Activated naive CD8-positive, alpha-beta T cell treated with anti-CD3 and anti-CD28 coated beads, Interleukin-2, amount 50 U/mL, for 24 hours (primary cell): Measurements from ENCODE around the gene NOL11.
"Not testable (repeated sequence)": the region's sequence is repeated elsewhere in the genome, so short reads cannot be mapped to it uniquely, and the experiment has no call there.

ENCODE experiments used
- ATAC-seq: fragments of 150-1000 bp; cut with Tn5 transposase; one replicate; pipeline ENCODE4 v1.10.0; 2021
- DNase-seq: peaks from one replicate; pipeline ENCODE4 v3.0.0; 2021
- H3K27ac Mint-ChIP-seq: one replicate; pipeline ENCODE4 v1.8.0; 2021; ENCODE audit warnings: mild to moderate bottlenecking, mixed read lengths
- H3K27me3 Mint-ChIP-seq: one replicate; pipeline ENCODE4 v1.8.0; 2021; ENCODE audit warnings: mixed read lengths
- H3K36me3 Mint-ChIP-seq: one replicate; pipeline ENCODE4 v1.8.0; 2021; ENCODE audit warnings: low read depth, mixed read lengths
- H3K4me1 Mint-ChIP-seq: one replicate; pipeline ENCODE4 v1.8.0; 2021; ENCODE audit warnings: mixed read lengths
- H3K4me3 Mint-ChIP-seq: one replicate; pipeline ENCODE4 v1.8.0; 2021; ENCODE audit warnings: mild to moderate bottlenecking, moderate library complexity, mixed read lengths
- H3K9me3 Mint-ChIP-seq: one replicate; pipeline ENCODE4 v1.8.0; 2021; ENCODE audit warnings: mixed read lengths

The NOL11 gene

DNA sequence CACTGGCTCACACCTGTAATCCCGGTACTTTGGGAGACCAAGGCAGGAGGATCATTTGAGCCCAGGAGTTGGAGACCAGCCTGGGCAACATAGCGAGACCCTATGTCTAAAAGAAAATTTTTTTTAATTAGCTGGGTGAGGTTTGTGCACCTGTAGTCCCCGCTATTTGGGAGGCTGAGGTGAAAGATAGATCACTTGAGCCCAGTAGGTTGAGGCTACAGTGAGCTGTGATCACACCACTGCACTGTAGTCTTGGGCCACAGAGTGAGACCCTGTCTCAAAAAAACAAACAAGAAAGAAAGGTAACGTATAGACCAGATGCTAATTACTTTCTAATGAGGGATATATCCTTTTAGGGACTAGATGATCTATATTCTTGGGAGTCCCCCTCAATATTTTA lies 8.1 kb downstream of the NOL11 start:
- DNase-seq (no peak), ATAC-seq (no peak)
- H3K9me3 Mint-ChIP-seq, result no peaks in the 10 kb centered on the region
- H3K36me3 Mint-ChIP-seq, result peaks cover 68% of the 10 kb centered on the region
- H3K4me3 Mint-ChIP-seq, result no peak overlapping the region
- no peaks in the 10 kb centered on the region for H3K27me3 Mint-ChIP-seq
- H3K4me1 Mint-ChIP-seq, result peaks cover 24% of the 10 kb centered on the region
- no peak overlapping the region for H3K27ac Mint-ChIP-seq

DNA sequence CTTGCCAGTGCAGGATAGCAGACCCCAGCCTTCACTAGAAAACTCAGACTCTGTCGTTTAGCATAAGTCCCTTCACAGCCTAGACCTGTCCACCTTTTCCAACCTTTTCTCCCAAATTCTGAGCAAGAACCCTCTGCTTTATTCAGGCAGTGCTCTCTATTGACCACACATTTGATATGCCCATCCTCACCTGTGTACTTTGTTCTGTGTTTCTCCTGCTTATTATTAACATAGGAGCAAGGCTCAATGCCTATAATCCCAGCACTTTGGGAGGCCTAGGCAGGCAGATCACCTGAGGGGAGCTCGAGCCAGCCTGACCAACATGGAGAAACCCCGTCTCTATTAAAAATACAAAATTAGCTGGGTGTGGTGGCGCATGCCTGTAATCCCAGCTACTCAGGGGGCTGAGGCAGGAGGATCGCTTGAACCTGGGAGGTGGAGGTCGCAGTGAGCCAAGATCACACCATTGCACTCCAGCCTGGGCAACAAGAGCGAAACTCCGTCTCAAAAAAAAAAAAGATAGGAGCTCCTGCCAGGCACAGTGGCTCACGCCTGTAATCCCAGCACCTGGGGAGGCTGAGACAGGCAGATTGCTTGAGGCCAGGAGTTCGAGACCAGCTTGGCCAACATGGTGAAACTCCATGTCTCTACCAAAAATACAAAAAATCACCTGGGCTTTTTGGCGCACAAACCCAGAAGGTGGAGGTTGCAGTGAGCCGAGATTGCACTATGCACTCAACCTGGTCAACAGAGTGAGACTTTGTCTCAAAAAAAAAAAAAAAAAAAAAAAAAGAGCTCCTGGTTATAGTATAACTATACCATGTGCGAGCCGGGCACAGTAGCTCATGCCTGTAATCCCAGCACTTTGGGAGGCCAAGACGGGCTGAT lies 9.7 kb downstream of the NOL11 start:
- not testable (repeated sequence) for H3K27ac Mint-ChIP-seq, H3K4me3 Mint-ChIP-seq, H3K27me3 Mint-ChIP-seq, ATAC-seq, H3K9me3 Mint-ChIP-seq, DNase-seq
- peaks cover 21% of the 10 kb centered on the region for H3K4me1 Mint-ChIP-seq
- peaks cover 63% of the 10 kb centered on the region for H3K36me3 Mint-ChIP-seq

DNA sequence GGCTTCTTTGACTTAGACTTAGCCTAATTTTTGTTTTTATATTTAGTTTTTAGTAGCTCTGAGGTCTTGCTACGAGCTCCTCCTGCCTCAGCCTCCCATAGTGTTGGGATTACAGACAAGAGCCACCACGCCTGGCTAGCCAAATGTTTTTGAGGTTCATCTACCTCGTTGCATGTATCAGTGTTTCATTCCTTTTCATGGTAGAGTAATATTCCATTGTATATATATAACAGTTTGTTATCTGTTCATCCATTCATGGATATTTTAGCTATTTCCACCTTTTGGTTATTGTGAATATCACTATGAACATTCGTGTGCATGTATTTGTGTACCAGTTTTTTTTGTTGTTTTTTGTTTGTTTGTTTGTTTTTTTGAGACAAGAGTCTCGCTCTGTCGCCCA lies 12.2 kb downstream of the NOL11 start:
- ATAC-seq, result no peak
- Mint-ChIP-seq H3K4me3 (no peak overlapping the region), H3K27me3 (no peaks in the 10 kb centered on the region), H3K9me3 (no peaks in the 10 kb centered on the region), H3K36me3 (peaks cover 68% of the 10 kb centered on the region), H3K4me1 (peaks cover 32% of the 10 kb centered on the region), H3K27ac (no peak overlapping the region)
- DNase-seq, result no peak

- Mint-ChIP-seq H3K27ac (no peak overlapping the region), H3K4me1 (peaks cover 29% of the 10 kb centered on the region), H3K27me3 (no peaks in the 10 kb centered on the region), H3K4me3 (no peak overlapping the region), H3K9me3 (no peaks in the 10 kb centered on the region), H3K36me3 (peaks cover 64% of the 10 kb centered on the region)
- DNase-seq (no peak), ATAC-seq (no peak)
Observed at GRCh38 chr17:67730731-67731130, 13.0 kb downstream of the NOL11 start.

DNA sequence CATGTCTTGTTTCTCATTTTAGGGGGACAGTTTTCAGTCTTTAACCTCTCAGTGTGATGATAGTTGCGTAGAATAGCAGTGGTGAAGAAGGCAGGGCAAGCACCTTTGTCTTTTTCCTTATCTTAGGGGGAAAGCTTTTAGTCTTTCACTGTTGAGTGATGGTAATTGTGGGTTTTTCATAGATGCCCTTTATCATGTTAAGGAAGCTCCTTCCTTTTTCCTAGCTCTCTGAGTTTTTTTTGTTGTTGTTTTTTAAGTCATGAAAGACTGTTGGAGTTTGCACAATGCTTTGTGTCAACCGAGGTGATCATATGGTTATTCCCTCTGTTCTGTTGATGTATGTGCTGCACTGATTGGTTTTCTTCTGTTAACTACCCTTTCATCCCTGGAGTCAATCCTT lies 15.7 kb downstream of the NOL11 start:
- DNase-seq (no peak), ATAC-seq (no peak)
- Mint-ChIP-seq H3K9me3 (no peaks in the 10 kb centered on the region), H3K27ac (peak overlapping the region; percentile 2), H3K4me3 (no peak overlapping the region), H3K27me3 (no peaks in the 10 kb centered on the region), H3K36me3 (peaks cover 74% of the 10 kb centered on the region), H3K4me1 (peaks cover 23% of the 10 kb centered on the region)

DNA sequence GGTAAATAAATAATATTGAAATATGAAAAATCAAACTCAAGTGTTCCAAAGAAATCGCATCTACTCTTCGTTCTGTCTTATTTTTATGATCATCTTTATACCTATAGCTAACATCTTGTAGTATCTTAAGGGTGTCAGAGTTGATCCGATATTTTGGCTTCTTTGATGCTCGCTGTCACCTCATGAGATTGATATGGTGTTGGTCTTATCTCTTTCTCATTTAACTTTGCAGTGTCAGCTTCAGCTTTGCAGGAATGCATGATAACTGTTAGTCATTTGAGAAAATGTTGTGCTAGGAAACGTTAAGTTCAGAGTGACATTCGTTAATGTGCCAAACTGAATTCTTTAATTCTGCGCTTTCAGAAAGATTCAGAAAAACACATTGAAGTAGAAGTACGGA lies 19.4 kb downstream of the NOL11 start:
- ATAC-seq, result no peak
- Mint-ChIP-seq H3K9me3 (no peaks in the 10 kb centered on the region), H3K27ac (peak overlapping the region; percentile 27), H3K4me1 (peaks cover 18% of the 10 kb centered on the region), H3K27me3 (no peaks in the 10 kb centered on the region), H3K36me3 (peaks cover 61% of the 10 kb centered on the region), H3K4me3 (no peak overlapping the region)
- no peak for DNase-seq

DNA sequence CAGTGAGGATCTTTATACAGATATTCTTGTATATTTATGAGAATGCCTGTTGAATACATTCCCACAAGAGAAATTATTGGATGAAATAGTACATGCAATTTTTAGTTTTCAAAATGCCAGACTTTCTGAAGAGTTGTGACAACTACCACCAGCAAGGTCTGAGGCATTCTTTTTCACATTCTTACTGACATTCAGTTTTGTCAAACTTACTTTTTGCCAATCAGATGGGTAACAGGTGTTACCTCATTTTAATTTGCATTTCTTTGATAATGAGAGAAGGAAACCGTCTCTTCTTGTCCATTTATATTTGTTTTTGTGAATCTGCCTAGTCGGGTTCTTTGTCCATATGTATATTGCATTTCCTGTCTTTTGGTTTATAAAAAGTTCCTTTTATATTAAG lies 24.3 kb downstream of the NOL11 start:
- no peaks in the 10 kb centered on the region for H3K4me1 Mint-ChIP-seq
- no peaks in the 10 kb centered on the region for H3K27me3 Mint-ChIP-seq
- ATAC-seq (no peak), DNase-seq (no peak)
- peaks cover 58% of the 10 kb centered on the region for H3K36me3 Mint-ChIP-seq
- H3K4me3 Mint-ChIP-seq, result no peak overlapping the region
- no peak overlapping the region for H3K27ac Mint-ChIP-seq
- H3K9me3 Mint-ChIP-seq, result no peaks in the 10 kb centered on the region

- peak overlapping the region; percentile 19 for H3K27ac Mint-ChIP-seq
- no peaks in the 10 kb centered on the region for H3K9me3 Mint-ChIP-seq
- H3K36me3 Mint-ChIP-seq, result peaks cover 71% of the 10 kb centered on the region
- no peaks in the 10 kb centered on the region for H3K27me3 Mint-ChIP-seq
- DNase-seq, result no peak
- no peak for ATAC-seq
- H3K4me3 Mint-ChIP-seq, result no peak overlapping the region
- H3K4me1 Mint-ChIP-seq, result no peaks in the 10 kb centered on the region
Observed at GRCh38 chr17:67746704-67747571, 29.2 kb downstream of the NOL11 start.

DNA sequence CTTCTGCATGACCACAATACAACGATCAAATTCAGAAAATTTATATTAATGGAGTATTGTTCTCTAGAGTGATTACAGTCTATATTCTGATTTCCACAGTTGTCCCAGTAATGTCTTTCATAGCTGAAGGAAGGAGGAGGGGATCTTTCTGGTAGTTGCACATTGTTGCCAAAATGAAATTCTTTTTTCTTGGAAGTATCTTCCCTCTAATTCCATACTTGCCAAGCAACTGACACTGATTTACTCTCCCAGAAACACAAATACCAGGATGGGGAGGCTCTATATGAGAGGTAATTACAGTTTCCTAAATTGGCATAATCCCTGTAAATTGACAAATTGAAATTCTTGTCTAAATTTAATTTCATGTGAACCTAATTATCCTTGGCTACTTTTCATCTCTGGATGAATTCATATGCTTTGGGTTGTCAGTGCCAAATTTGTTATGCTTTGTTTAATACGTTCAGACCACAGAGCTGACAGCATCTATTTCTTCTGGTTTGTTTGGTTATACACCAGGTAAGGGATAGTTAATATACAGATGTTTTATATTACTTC lies 30.0 kb downstream of the NOL11 start:
- ATAC-seq (no peak), DNase-seq (no peak)
- H3K4me1 Mint-ChIP-seq, result no peaks in the 10 kb centered on the region
- H3K36me3 Mint-ChIP-seq, result peaks cover 68% of the 10 kb centered on the region
- H3K27ac Mint-ChIP-seq, result peak overlapping the region; percentile 19
- no peak overlapping the region for H3K4me3 Mint-ChIP-seq
- H3K27me3 Mint-ChIP-seq, result no peaks in the 10 kb centered on the region
- H3K9me3 Mint-ChIP-seq, result no peaks in the 10 kb centered on the region

DNA sequence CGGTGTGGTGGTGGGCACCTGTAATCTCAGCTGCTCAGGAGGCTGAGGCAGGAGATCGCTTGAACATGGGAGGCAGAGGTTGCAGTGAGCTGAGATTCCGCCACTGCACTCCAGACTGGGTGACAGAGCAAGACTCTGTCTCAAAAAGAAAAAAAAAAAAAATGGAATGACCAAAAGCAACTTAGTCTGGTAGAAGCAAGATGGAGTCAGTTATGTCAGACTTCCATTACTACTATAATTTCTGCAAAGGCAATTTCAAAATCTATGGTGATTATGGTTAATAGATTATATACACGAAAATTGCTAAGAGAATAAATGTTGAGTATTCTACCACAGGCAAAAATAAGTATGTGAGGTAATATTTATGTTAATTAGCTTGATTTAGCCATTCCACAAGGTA lies 32.3 kb downstream of the NOL11 start:
- ATAC-seq, result no peak
- H3K27ac Mint-ChIP-seq, result no peak overlapping the region
- H3K4me3 Mint-ChIP-seq, result no peak overlapping the region
- peaks cover 64% of the 10 kb centered on the region for H3K36me3 Mint-ChIP-seq
- no peaks in the 10 kb centered on the region for H3K27me3 Mint-ChIP-seq
- DNase-seq, result no peak
- H3K9me3 Mint-ChIP-seq, result no peaks in the 10 kb centered on the region
- H3K4me1 Mint-ChIP-seq, result peaks cover under 1% of the 10 kb centered on the region

DNA sequence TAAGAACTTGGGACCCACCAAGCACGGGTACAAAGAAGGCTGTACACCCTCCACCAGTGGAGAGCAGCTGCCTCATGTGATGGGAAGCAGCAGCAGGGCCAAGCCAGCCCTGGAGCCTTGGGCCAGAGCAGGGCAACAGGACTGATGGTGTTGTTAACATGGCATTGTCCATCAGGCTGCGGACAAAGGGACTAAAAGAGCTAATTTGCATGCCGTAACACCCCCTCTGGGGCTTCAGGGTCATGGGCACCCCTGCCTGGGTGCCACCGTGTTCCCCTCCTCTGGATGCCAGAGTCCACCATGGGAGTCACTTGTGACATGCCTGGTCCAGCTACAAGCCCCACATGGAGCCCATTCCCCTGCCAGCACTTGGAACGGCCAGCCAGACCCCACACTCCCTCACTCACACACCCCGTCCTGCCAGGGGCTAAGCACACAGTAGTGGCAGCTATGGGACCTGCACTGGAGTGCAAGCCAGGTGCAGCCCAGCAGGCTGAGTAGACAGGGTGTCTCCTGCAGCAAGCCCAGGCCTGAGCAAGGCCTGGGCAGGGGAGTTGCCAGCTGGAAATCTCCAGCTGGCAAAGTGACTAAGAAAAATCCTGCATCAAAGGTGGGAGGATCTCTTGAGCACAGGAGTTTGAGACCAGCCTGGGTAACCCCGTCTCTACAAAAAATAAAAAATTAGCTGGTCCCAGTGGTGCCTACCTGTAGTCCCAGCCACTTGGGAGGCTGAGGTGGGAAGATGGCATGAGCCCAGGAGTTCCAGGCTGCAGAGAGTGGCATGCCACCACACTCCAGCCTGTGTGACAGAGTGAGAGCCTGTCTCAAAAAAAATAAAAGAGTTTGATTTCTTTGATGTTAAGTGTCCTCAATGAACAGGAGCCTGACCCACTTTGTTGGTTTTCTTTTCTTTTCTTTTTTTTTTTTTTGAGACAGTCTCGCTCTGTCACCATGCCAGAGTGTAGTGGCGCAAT lies 33.7 kb downstream of the NOL11 start:
- peaks cover 61% of the 10 kb centered on the region for H3K36me3 Mint-ChIP-seq
- no peak for ATAC-seq
- no peak overlapping the region for H3K27ac Mint-ChIP-seq

GRCh38 chr17:67752160-67752559 lies 34.4 kb downstream of the NOL11 start:
- H3K27me3 Mint-ChIP-seq, H3K4me1 Mint-ChIP-seq, H3K9me3 Mint-ChIP-seq, DNase-seq, H3K4me3 Mint-ChIP-seq, ATAC-seq, H3K27ac Mint-ChIP-seq: not testable (repeated sequence)
- H3K36me3 Mint-ChIP-seq, result peaks cover 56% of the 10 kb centered on the region

More for the DNA sequence above, 33.7 kb downstream of the NOL11 start:
- Mint-ChIP-seq H3K4me1 (peaks cover 8% of the 10 kb centered on the region), H3K9me3 (no peaks in the 10 kb centered on the region), H3K4me3 (no peak overlapping the region), H3K27me3 (no peaks in the 10 kb centered on the region)
- no peak for DNase-seq

GRCh38 chr17:67753026-67753425 lies 35.3 kb downstream of the NOL11 start:
- no peak for ATAC-seq
- Mint-ChIP-seq H3K4me3 (no peak overlapping the region), H3K9me3 (no peaks in the 10 kb centered on the region), H3K27me3 (no peaks in the 10 kb centered on the region), H3K4me1 (peaks cover 8% of the 10 kb centered on the region), H3K27ac (no peak overlapping the region), H3K36me3 (peaks cover 48% of the 10 kb centered on the region)
- DNase-seq, result no peak

DNA sequence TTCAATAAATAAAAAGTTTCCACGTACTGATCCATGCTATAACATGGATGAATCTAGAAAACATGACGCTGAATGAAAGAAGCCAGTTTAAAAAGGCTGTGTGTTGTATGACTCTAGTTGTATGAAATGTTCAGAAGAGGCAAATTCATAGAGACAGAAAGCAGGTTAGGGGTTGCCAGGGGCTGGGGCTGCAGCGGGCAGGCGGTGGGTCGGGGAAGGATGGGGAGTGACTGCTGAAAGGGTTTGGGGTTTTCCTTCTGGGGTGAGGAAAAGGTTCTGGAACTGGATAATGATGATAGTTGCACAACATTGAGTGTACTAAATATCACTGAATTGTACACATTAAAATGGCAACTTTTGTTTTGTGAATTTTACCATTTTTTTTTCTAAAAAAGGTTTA lies 36.3 kb downstream of the NOL11 start:
- no peak overlapping the region for H3K27ac Mint-ChIP-seq
- DNase-seq (no peak), ATAC-seq (no peak)
- H3K36me3 Mint-ChIP-seq, result peaks cover 40% of the 10 kb centered on the region
- no peaks in the 10 kb centered on the region for H3K27me3 Mint-ChIP-seq
- H3K9me3 Mint-ChIP-seq, result no peaks in the 10 kb centered on the region
- H3K4me1 Mint-ChIP-seq, result peaks cover 8% of the 10 kb centered on the region
- H3K4me3 Mint-ChIP-seq, result no peak overlapping the region
